A673 (cell line): ENCODE results near the gene ACOXL.

Experiments used
- EZH2 ChIP-seq: fragments of 200-600 bp; sonication (generic); IDR thresholded peaks from 2 replicates; pipeline ENCODE4 v1.6.1; 2017; ENCODE audit warnings: borderline replicate concordance, low read depth, mild to moderate bottlenecking, mixed read lengths, antibody characterized with exemption, low read length; ENCODE audit not compliant: poor library complexity, severe bottlenecking
- TF ChIP-seq, protein P1 (sequence below): fragments of 300-800, 200-600 bp; sonication (generic); conservative IDR thresholded peaks from 2 replicates; pipeline ENCODE4 v1.5.1; 2017; ENCODE audit warnings: low read depth, mild to moderate bottlenecking, antibody characterized with exemption, low read length, moderate library complexity, mixed read lengths

DNA sequence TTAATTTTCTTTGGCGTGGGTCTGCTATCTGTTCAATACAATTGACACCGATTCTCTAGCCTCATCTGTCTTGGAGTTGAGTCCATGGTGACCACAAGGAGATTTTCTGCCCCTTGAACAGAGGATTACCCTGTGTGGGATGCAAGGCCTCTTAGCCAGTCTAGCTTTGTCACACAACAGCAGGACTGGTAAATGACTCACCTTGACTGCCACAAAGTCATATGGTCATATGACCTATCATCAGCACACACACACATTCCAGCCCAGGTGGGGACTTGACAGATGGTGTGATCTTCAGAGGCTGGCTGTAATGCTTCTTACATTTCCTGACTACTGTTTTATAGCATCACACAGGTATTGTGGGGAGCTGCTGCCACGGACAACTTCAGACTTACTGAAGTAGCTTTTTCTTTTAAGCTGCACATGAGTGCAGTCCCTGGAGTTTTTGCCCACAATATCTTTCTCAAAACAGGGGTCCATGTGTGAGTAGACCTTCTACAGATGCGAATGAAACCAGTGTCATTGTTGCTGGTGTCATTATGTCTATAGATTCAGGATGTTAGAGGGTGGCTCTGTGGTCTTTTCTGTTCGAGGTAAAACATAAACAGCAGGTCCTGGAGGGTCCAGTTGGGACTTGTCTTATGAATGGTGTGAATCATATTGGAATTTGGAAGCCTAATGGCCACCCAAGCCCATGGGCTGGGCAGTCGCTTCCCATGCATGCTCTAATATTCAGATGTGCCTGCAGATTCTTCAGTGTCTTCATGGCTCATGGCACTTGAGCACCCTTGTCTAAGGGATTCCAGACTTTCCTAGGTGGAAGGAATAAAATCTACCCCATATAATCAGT lies 18.6 kb upstream of the ACOXL start:
- TF ChIP-seq, protein P1, sequence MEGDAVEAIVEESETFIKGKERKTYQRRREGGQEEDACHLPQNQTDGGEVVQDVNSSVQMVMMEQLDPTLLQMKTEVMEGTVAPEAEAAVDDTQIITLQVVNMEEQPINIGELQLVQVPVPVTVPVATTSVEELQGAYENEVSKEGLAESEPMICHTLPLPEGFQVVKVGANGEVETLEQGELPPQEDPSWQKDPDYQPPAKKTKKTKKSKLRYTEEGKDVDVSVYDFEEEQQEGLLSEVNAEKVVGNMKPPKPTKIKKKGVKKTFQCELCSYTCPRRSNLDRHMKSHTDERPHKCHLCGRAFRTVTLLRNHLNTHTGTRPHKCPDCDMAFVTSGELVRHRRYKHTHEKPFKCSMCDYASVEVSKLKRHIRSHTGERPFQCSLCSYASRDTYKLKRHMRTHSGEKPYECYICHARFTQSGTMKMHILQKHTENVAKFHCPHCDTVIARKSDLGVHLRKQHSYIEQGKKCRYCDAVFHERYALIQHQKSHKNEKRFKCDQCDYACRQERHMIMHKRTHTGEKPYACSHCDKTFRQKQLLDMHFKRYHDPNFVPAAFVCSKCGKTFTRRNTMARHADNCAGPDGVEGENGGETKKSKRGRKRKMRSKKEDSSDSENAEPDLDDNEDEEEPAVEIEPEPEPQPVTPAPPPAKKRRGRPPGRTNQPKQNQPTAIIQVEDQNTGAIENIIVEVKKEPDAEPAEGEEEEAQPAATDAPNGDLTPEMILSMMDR: no peak
- no peak for TF ChIP-seq EZH2
